Nephron progenitor cell (in vitro differentiated cells): ENCODE data around the gene AQP12B.
A peak's percentile ranks its signal among the peaks of the same experiment; 100 is the strongest.

ENCODE experiments used
- DNase-seq: peaks from one replicate; pipeline ENCODE4 v3.0.0; 2021
- H3K27ac Mint-ChIP-seq: 2 replicates; pipeline ENCODE4 v1.8.0; 2021; ENCODE audit warnings: mild to moderate bottlenecking, moderate library complexity, mixed read lengths
- H3K27me3 Mint-ChIP-seq: 2 replicates; pipeline ENCODE4 v1.8.0; 2021; ENCODE audit warnings: mild to moderate bottlenecking, low read depth, mixed read lengths; ENCODE audit not compliant: poor library complexity
- H3K36me3 Mint-ChIP-seq: 2 replicates; pipeline ENCODE4 v1.8.0; 2021; ENCODE audit warnings: low read depth, mixed read lengths
- H3K4me1 Mint-ChIP-seq: 2 replicates; pipeline ENCODE4 v1.8.0; 2021; ENCODE audit warnings: mixed read lengths
- H3K4me3 Mint-ChIP-seq: 2 replicates; pipeline ENCODE4 v1.8.0; 2021; ENCODE audit warnings: mild to moderate bottlenecking, moderate library complexity, mixed read lengths
- H3K9me3 Mint-ChIP-seq: 2 replicates; pipeline ENCODE4 v1.8.0; 2021; ENCODE audit warnings: mild to moderate bottlenecking, moderate library complexity, mixed read lengths
- CTCF ChIP-seq: fragments of 200-600 bp; sonication (generic); IDR thresholded peaks from 2 replicates; pipeline ENCODE4 v1.5.0; 2021; ENCODE audit warnings: antibody characterized with exemption

The AQP12B gene

GRCh38 chr2:240711296-240711695 is 28.6 kb upstream of the AQP12B start:
- no peak for DNase-seq
- no peak for TF ChIP-seq CTCF
- H3K4me3 Mint-ChIP-seq: no peak overlapping the region
- H3K9me3 Mint-ChIP-seq: peaks cover 12% of the 10 kb centered on the region
- H3K27me3 Mint-ChIP-seq: peaks cover 12% of the 10 kb centered on the region
- H3K4me1 Mint-ChIP-seq: peaks cover 19% of the 10 kb centered on the region
- H3K27ac Mint-ChIP-seq: no peak overlapping the region
- peaks cover 4% of the 10 kb centered on the region for H3K36me3 Mint-ChIP-seq

GRCh38 chr2:240708457-240708856 is 25.8 kb upstream of the AQP12B start:
- Mint-ChIP-seq H3K4me3 (no peak overlapping the region), H3K4me1 (peaks cover 31% of the 10 kb centered on the region), H3K36me3 (peaks cover 4% of the 10 kb centered on the region), H3K27me3 (peaks cover 17% of the 10 kb centered on the region), H3K9me3 (peaks cover 12% of the 10 kb centered on the region), H3K27ac (no peak overlapping the region)
- no peak for DNase-seq
- no peak for TF ChIP-seq CTCF

GRCh38 chr2:240707821-240708220 is 25.1 kb upstream of the AQP12B start:
- Mint-ChIP-seq H3K4me1 (peaks cover 37% of the 10 kb centered on the region), H3K36me3 (peaks cover 4% of the 10 kb centered on the region), H3K27me3 (peaks cover 17% of the 10 kb centered on the region), H3K9me3 (peaks cover 12% of the 10 kb centered on the region), H3K4me3 (no peak overlapping the region), H3K27ac (peak overlapping the region; percentile 88)
- no peak for TF ChIP-seq CTCF
- no peak for DNase-seq

- TF ChIP-seq CTCF: no peak
- peaks cover 4% of the 10 kb centered on the region for H3K36me3 Mint-ChIP-seq
- H3K4me1 Mint-ChIP-seq: peaks cover 43% of the 10 kb centered on the region
- no peak for DNase-seq
- peaks cover 17% of the 10 kb centered on the region for H3K27me3 Mint-ChIP-seq
- no peak overlapping the region for H3K4me3 Mint-ChIP-seq
- peak overlapping the region; percentile 88 for H3K27ac Mint-ChIP-seq
- H3K9me3 Mint-ChIP-seq: peaks cover 12% of the 10 kb centered on the region
Measured at GRCh38 chr2:240707043-240707756, 24.5 kb upstream of the AQP12B start.

GRCh38 chr2:240705204-240705791 is 22.6 kb upstream of the AQP12B start:
- peaks cover 43% of the 10 kb centered on the region for H3K4me1 Mint-ChIP-seq
- DNase-seq: no peak
- H3K4me3 Mint-ChIP-seq: no peak overlapping the region
- peaks cover 4% of the 10 kb centered on the region for H3K36me3 Mint-ChIP-seq
- H3K27ac Mint-ChIP-seq: no peak overlapping the region
- H3K27me3 Mint-ChIP-seq: peaks cover 17% of the 10 kb centered on the region
- TF ChIP-seq CTCF: no peak
- peaks cover 12% of the 10 kb centered on the region for H3K9me3 Mint-ChIP-seq

GRCh38 chr2:240704651-240705050 is 22.0 kb upstream of the AQP12B start:
- no peak for TF ChIP-seq CTCF
- H3K4me3 Mint-ChIP-seq: no peak overlapping the region
- peaks cover 17% of the 10 kb centered on the region for H3K27me3 Mint-ChIP-seq
- H3K36me3 Mint-ChIP-seq: peaks cover 4% of the 10 kb centered on the region
- H3K9me3 Mint-ChIP-seq: peaks cover 12% of the 10 kb centered on the region
- peak overlapping the region; percentile 10 for H3K27ac Mint-ChIP-seq
- H3K4me1 Mint-ChIP-seq: peaks cover 43% of the 10 kb centered on the region
- DNase-seq: no peak
